GM23338 (cell line): ENCODE measurements around the gene RAB27B. TPM values are rescaled to one million over a fixed set of nuclear protein-coding genes. Genes with fewer than 3 reads are reported as not detected.

Source experiments
- ATAC-seq: fragments of 200-7000 bp; cut with Tn5 transposase; 3 replicates; pipeline ENCODE4 v1.9.1; 2020
- DNase-seq: peaks from one replicate; pipeline ENCODE4 v3.0.0-alpha.2; 2015; ENCODE audit warnings: low spot score
- H2AFZ ChIP-seq: fragments of 200-600 bp; sonication (generic); 2 replicates; pipeline ENCODE4 v1.8.0; 2016; ENCODE audit warnings: antibody characterized with exemption, mild to moderate bottlenecking, moderate library complexity
- H3F3A ChIP-seq: fragments of 200-600 bp; sonication (generic); replicated peaks from 2 replicates; pipeline ENCODE4 v1.8.0; 2017; ENCODE audit warnings: antibody characterized with exemption, mixed run types, low read depth
- H3K27ac ChIP-seq: fragments of 200-600 bp; sonication (generic); 2 replicates; pipeline ENCODE4 v1.6.1; 2016; ENCODE audit warnings: low read depth
- H3K27me3 ChIP-seq: fragments of 200-600 bp; sonication (generic); 2 replicates; pipeline ENCODE4 v1.8.0; 2016; ENCODE audit warnings: mild to moderate bottlenecking, mixed run types, moderate library complexity; ENCODE audit not compliant: insufficient read depth
- H3K36me3 ChIP-seq: fragments of 200-600 bp; sonication (generic); 2 replicates; pipeline ENCODE4 v1.8.0; 2016; ENCODE audit warnings: mild to moderate bottlenecking; ENCODE audit not compliant: insufficient read depth
- H3K4me1 ChIP-seq: fragments of 200-600 bp; sonication (generic); 2 replicates; pipeline ENCODE4 v1.8.0; 2016; ENCODE audit warnings: mild to moderate bottlenecking, moderate library complexity; ENCODE audit not compliant: insufficient read depth
- H3K4me2 ChIP-seq: fragments of 200-600 bp; sonication (generic); 2 replicates; pipeline ENCODE4 v1.7.1; 2017; ENCODE audit warnings: mixed run types
- H3K4me3 ChIP-seq: fragments of 200-600 bp; sonication (generic); 2 replicates; pipeline ENCODE4 v1.6.1; 2016; ENCODE audit warnings: mixed run types
- H3K79me2 ChIP-seq: fragments of 200-600 bp; sonication (generic); replicated peaks from 2 replicates; pipeline ENCODE4 v1.8.0; 2017; ENCODE audit warnings: mild to moderate bottlenecking; ENCODE audit not compliant: insufficient read depth
- H3K9me2 ChIP-seq: fragments of 200-600 bp; sonication (generic); 2 replicates; pipeline ENCODE4 v1.8.0; 2017; ENCODE audit not compliant: insufficient read depth
- H4K20me1 ChIP-seq: fragments of 200-600 bp; sonication (generic); replicated peaks from 2 replicates; pipeline ENCODE4 v1.8.0; 2017; ENCODE audit warnings: mild to moderate bottlenecking; ENCODE audit not compliant: insufficient read depth
- H3K27ac Mint-ChIP-seq: 2 replicates; pipeline ENCODE4 v1.8.0; 2020; ENCODE audit warnings: inconsistent platforms, mild to moderate bottlenecking, moderate library complexity, mixed read lengths
- H3K27me3 Mint-ChIP-seq: 3 replicates; pipeline ENCODE4 v1.8.0; 2022; ENCODE audit warnings: low read depth, mild to moderate bottlenecking, moderate library complexity, mixed read lengths, inconsistent platforms; ENCODE audit not compliant: insufficient read depth, poor library complexity
- H3K36me3 Mint-ChIP-seq: 3 replicates; pipeline ENCODE4 v1.8.0; 2021; ENCODE audit warnings: low read depth, mild to moderate bottlenecking, inconsistent platforms, moderate library complexity, mixed read lengths
- H3K4me1 Mint-ChIP-seq: 3 replicates; pipeline ENCODE4 v1.8.0; 2020; ENCODE audit warnings: mild to moderate bottlenecking, inconsistent platforms, mixed read lengths
- H3K4me3 Mint-ChIP-seq: 3 replicates; pipeline ENCODE4 v1.8.0; 2021; ENCODE audit warnings: moderate library complexity, mild to moderate bottlenecking, inconsistent platforms, mixed read lengths
- H3K9me3 Mint-ChIP-seq: 3 replicates; pipeline ENCODE4 v1.8.0; 2020; ENCODE audit warnings: moderate library complexity, mild to moderate bottlenecking, inconsistent platforms, mixed read lengths
- CREB1 ChIP-seq: fragments of 250-450 bp; sonication (Bioruptor Pico); IDR thresholded peaks from 2 replicates; pipeline ENCODE4 v1.5.0; 2020; ENCODE audit warnings: low read depth, mild to moderate bottlenecking, moderate library complexity
- CTCF ChIP-seq, 2 experiments: fragments of 200-600 bp in 1 of 2; sonication (generic) in 1 of 2; conservative IDR thresholded peaks; 2 replicates each; pipeline versions ENCODE4 v1.5.1 to v1.6.1; 2016 to 2017; ENCODE audit warnings: antibody characterized with exemption in 2 of 2, low read depth in 2 of 2, mild to moderate bottlenecking in 2 of 2, moderate library complexity in 1 of 2
- ETS1 ChIP-seq: IDR thresholded peaks from 2 replicates; pipeline ENCODE4 v1.6.1; 2016; ENCODE audit warnings: antibody characterized with exemption
- EZH2 ChIP-seq: fragments of 200-600 bp; sonication (generic); IDR thresholded peaks from one replicate; pipeline ENCODE4 v1.8.0; 2017; ENCODE audit warnings: antibody characterized with exemption, mild to moderate bottlenecking, low read depth; ENCODE audit not compliant: unreplicated experiment
- EZH2phosphoT487 ChIP-seq: fragments of 200-600 bp; sonication (generic); IDR thresholded peaks from one replicate; pipeline ENCODE4 v1.8.1; 2018; ENCODE audit warnings: antibody characterized with exemption; ENCODE audit not compliant: unreplicated experiment
- JUNB ChIP-seq: IDR thresholded peaks from one replicate; pipeline ENCODE4 v1.6.1; 2016; ENCODE audit warnings: antibody characterized with exemption; ENCODE audit not compliant: unreplicated experiment
- NANOG ChIP-seq: IDR thresholded peaks from 2 replicates; pipeline ENCODE4 v1.6.1; 2016; ENCODE audit warnings: antibody characterized with exemption, borderline replicate concordance
- POLR2AphosphoS5 ChIP-seq: IDR thresholded peaks from 2 replicates; pipeline ENCODE4 v1.6.1; 2016; ENCODE audit warnings: antibody characterized with exemption, low read depth
- REST ChIP-seq: IDR thresholded peaks from one replicate; pipeline ENCODE4 v1.6.1; 2018; ENCODE audit warnings: antibody characterized with exemption; ENCODE audit not compliant: unreplicated experiment
- STAT1 ChIP-seq: IDR thresholded peaks from one replicate; pipeline ENCODE4 v1.6.1; 2016; ENCODE audit warnings: antibody characterized with exemption; ENCODE audit not compliant: unreplicated experiment
- ZNF114 ChIP-seq: fragments of 250-450 bp; sonication (Bioruptor Pico); IDR thresholded peaks from 2 replicates; pipeline ENCODE4 v1.5.0; 2020; ENCODE audit warnings: mild to moderate bottlenecking, moderate library complexity
- ZNF331 ChIP-seq: fragments of 250-450 bp; sonication (Bioruptor Pico); IDR thresholded peaks from 2 replicates; pipeline ENCODE4 v1.5.0; 2020; ENCODE audit warnings: low read depth, mild to moderate bottlenecking, moderate library complexity
- ZNF462 ChIP-seq: fragments of 250-450 bp; sonication (Bioruptor Pico); IDR thresholded peaks from 2 replicates; pipeline ENCODE4 v1.5.0; 2020; ENCODE audit warnings: mild to moderate bottlenecking, moderate library complexity
- polyA plus RNA-seq: library from polyadenylated mRNA; unstranded; fragments of >200 nt; fragmentation: Nextera tagmentation; extraction: Ambion mirVana; gene quantifications from 2 replicates; pipeline ENCODE4 v1.2.1, GENCODE V29; 2016
- total RNA-seq: library from RNA; depleted of rRNA; stranded (reverse); fragments of >200 nt; shearing (Covaris generic); gene quantifications from 2 replicates; pipeline ENCODE4 v1.2.3, GENCODE V29; 2014

The RAB27B gene
- total and polyA plus RNA-seq, 2 experiments from 2014 or later = 0.13 to 0.56 TPM

GRCh38 chr18:54867131-54867530 lies 38.9 kb downstream of the RAB27B start:
- H3F3A ChIP-seq = no peaks in the 10 kb centered on the region
- no peaks in the 10 kb centered on the region for H3K9me2 ChIP-seq
- Mint-ChIP-seq H3K9me3 (no peaks in the 10 kb centered on the region), H3K27ac (no peak overlapping the region), H3K4me3 (no peak overlapping the region), H3K27me3 (no peaks in the 10 kb centered on the region), H3K4me1 (no peaks in the 10 kb centered on the region), H3K36me3 (no peaks in the 10 kb centered on the region)
- no peaks in the 10 kb centered on the region for H3K79me2 ChIP-seq
- no peak overlapping the region for H3K27ac ChIP-seq
- DNase-seq (no peak), ATAC-seq (no peak)
- no peaks in the 10 kb centered on the region for H3K36me3 ChIP-seq
- no peak for TF ChIP-seq CTCF (conservative IDR thresholded peaks at IDR 0.05; ENCODE audit: low read depth in 2 of 2)
- no peak for TF ChIP-seq ZNF462 (CRISPR knock-in tag)
- TF ChIP-seq REST = no peak
- TF ChIP-seq ZNF114 (CRISPR knock-in tag) = no peak
- no peak for TF ChIP-seq ZNF331 (CRISPR knock-in tag)
- no peak for TF ChIP-seq EZH2phosphoT487
- no peak for TF ChIP-seq NANOG
- TF ChIP-seq ETS1 = no peak
- TF ChIP-seq POLR2AphosphoS5 = no peak
- TF ChIP-seq JUNB = no peak
- no peak for TF ChIP-seq CREB1 (CRISPR knock-in tag)
- no peak for TF ChIP-seq STAT1
- no peak for TF ChIP-seq EZH2
- no peak overlapping the region for H2AFZ ChIP-seq
- no peaks in the 10 kb centered on the region for H4K20me1 ChIP-seq
- no peaks in the 10 kb centered on the region for H3K4me1 ChIP-seq
- H3K4me2 ChIP-seq = no peak overlapping the region
- no peak overlapping the region for H3K4me3 ChIP-seq
- H3K27me3 ChIP-seq = no peaks in the 10 kb centered on the region
